ENCODE data around the gene SLC5A5.
"Not testable (repeated sequence)": the region's sequence is repeated elsewhere in the genome, so short reads cannot be mapped to it uniquely, and the experiment has no call there.

SLC5A5 gene

DNA sequence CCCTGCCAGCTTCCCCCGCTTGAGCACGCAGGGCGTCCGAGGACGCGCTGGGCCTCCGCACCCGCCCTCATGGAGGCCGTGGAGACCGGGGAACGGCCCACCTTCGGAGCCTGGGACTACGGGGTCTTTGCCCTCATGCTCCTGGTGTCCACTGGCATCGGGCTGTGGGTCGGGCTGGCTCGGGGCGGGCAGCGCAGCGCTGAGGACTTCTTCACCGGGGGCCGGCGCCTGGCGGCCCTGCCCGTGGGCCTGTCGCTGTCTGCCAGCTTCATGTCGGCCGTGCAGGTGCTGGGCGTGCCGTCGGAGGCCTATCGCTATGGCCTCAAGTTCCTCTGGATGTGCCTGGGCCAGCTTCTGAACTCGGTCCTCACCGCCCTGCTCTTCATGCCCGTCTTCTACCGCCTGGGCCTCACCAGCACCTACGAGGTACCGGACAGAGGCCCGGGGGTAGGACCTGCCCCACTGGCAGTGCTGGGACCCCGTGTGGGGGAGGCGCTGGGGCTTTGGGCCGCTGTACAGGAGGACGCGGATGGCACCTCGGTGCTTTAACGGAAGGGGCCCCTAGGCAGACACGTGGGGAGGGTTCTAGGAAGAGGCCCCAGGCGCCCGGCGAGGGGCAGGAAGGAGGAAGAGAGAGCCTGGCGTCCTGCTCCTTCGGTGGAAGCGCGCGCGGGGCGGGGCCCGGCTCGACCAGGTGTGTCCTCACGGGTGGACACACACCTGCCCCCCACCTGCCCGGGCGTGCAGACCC, 681 bp downstream of the SLC5A5 start:
- DNase-seq: no peak

DNA sequence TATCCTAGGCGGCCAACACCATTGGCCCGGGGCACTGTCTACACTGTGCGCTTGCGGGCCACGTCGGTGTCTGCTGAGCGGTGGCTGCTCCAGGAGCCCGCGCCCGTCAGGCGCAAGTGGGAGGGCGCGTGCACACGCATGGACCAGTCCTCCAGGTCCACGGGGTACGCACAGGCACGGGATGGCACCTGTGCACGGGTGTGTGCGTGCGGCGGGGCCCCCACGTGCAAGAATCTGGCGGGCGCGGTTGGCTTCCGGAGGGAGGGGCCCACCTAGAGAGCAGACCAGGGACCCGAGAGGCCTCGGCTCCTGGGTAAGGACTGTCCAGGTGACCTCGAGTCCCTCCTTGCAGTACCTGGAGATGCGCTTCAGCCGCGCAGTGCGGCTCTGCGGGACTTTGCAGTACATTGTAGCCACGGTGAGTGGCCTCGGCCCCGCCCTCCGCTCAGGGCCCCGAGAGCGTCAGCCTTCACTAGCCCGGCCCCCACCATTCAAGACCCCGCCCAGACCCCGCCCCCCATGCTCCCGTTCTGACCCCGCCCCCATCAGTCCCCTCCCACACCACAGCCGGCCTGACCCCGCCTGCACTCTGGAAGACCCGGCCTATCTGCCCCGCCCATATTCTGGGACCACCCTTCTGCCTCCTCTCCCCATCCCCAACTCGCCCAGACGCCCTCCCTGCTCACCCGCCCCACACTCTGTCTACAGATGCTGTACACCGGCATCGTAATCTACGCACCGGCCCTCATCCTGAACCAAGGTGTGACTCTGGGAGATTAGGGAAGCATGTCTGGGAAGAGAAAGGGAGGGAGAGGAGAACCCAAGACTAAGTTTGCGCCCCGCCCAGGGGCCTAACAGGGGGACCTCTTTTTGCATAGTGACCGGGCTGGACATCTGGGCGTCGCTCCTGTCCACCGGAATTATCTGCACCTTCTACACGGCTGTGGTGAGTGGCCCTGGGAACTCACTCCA, 2.3 kb downstream of the SLC5A5 start:
- no peak for DNase-seq

DNA sequence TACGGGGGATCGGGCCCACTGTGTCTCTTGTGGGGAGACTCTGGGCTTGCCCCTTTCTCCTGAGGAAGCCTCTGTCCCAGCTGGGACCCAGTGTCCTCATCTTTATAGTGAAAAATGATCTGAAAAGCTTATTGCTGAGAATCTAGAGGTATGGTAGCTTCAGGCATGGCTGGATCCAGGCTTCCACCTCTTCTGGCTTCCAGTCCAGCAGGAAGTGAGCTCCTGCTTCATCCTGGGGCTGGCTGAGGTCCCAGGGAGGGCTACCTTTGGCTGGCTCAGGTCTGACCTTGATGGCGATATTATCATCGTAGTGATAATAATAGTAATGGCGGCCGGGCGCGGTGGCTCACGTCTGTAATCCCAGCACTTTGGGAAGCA, 3.0 kb downstream of the SLC5A5 start:
- no peak for DNase-seq

DNA sequence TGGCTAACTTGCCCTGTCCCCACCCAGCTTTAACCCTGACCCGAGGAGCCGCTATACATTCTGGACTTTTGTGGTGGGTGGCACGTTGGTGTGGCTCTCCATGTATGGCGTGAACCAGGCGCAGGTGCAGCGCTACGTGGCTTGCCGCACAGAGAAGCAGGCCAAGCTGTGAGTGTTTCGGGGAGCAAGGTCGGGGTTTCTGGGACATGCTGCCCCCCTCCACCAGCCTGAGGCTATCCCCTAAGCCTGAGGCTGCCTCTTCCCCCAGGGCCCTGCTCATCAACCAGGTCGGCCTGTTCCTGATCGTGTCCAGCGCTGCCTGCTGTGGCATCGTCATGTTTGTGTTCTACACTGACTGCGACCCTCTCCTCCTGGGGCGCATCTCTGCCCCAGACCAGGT, 6.0 kb downstream of the SLC5A5 start:
- no peak for DNase-seq

DNA sequence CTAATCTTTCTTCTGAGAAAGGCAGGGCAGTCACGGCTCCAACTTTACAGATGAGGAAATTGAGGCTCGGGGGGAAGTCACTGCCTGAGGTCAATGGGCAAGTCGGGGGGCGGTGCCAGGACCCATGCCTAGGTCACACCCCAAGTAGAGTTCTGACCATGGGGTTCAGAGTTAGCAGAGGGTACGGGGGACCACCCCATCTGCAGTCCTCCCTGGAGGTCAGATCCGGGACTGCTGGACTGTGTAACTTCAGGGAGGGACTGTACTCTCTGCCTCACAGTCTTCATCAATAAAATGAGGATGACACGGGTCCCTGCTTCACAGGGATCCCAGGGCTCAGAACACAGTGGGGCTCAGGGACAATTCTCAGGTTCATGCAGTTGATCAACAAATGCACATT, 7.7 kb downstream of the SLC5A5 start:
- DNase-seq: no peak

DNA sequence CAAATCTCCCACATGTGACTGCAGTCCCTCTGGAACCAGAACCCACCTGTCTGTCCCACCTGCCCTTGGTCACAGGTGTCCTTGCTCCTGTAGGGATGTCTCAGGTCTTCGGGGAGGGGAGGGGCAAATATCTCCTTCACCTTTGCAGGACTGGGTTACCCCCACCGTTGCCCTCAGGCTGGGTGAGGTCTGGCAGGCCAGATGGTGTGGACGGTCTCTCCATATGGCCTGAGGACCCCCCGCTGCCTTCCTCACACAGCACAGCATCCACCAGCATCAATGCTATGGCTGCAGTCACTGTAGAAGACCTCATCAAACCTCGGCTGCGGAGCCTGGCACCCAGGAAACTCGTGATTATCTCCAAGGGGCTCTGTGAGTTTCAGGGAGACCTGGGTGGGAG, 10.0 kb downstream of the SLC5A5 start:
- no peak for DNase-seq

DNA sequence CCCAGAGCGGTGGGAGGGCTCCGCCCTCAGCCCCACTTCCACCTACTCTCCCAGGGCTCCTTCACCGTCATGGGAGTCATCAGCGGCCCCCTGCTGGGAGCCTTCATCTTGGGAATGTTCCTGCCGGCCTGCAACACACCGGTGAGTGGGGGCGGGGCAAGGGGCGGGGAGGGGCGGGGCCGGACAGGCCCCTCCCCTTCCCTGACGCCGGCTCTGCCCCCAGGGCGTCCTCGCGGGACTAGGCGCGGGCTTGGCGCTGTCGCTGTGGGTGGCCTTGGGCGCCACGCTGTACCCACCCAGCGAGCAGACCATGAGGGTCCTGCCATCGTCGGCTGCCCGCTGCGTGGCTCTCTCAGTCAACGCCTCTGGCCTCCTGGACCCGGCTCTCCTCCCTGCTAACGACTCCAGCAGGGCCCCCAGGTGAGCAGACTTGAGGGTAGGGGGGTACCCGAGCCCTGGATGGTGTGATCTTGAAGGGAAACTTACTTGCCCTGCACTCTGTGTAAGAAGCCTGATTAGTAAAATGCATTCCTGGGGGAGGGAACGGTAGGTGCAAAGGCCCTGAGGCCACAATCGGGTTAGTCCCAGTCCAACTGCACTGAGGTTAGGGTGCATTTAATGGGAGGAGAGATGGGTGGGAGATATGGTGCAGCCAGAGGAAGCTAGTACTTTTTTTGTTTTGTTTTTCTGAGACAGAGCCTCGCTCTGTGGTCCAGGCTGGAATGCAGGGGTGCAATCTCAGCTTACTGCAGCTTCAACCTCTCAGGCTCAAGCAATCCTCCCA, 12.1 kb downstream of the SLC5A5 start:
- DNase-seq: no peak

DNA sequence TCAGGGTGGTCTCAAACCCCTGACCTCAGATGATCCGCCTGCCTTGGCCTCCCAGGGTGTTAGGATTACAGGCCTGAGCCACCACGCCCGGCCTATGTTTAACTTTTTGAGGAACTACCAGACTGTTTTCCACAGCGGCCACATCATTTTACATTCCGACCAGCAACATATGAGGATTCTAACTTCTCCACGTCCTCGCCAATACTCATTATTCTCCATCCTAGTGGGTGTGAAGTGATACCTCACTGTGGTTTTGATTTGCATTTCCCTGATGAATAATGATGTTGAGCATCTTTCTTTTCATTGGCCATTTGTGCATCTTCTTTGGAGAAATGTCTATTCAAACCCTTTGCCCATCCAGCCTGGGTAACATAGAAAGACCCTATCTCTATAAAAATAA, 14.8 kb downstream of the SLC5A5 start:
- no peak for DNase-seq

DNA sequence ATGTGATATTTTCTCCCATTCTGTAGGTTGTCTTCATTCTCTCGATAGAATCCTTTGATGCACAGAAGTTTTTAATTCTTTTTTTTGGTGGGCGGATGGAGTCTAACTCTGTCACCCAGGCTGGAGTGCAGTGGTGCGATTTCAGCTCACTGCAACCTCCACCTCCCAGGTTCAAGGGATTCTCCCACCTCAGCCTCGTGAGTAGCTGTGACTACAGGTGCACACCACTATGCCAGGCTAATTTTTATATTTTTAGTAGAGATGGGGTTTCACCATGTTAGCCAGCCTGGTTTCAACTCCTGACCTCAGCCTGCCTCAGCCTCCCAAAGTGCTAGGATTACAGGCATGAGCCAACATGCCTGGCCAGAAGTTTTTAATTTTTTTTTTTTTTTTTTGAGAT, 15.5 kb downstream of the SLC5A5 start:
- DNase-seq: not testable (repeated sequence)

DNA sequence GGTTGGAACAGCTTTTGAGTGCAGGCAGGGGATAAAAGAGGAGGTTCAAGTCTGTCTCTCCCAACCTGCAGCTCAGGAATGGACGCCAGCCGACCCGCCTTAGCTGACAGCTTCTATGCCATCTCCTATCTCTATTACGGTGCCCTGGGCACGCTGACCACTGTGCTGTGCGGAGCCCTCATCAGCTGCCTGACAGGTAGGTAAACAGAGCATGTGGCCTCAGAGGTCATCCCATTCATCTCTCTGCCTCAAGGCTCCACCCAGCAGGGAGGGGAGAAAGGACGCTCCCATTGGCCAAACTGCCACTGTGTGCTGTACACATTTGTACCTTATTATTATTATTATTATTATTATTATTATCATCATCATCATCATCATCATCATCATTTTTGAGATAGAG, 16.5 kb downstream of the SLC5A5 start:
- DNase-seq: no peak

DNA sequence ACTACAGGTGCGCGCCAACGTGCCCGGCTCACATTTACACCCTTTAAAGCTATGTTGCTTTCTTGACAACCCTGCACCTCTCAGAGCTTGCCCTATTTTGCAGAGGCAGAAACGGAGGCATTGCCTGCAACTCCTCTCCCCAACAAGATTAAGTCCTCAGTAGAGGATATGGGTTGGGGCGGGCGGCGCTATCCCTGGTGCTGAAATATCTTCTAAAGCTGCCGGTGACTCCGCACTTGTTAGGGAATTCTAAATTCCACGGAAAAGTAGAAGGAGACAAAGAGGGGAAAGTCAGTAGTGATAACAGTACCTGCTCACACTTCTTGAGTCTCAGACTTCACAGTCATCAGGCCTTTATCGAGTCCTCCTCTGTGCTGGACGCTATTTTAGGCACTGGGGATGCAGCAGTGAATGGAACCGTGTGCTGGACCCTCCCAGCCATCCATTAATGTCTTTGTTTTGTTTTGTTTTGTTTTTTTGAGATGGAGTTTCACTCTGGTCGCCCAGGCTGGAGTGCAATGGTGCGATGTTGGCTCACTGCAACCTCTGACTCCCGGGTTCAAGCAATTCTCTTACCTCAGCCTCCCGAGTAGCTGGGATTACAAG, 18.0 kb downstream of the SLC5A5 start:
- no peak for DNase-seq

DNA sequence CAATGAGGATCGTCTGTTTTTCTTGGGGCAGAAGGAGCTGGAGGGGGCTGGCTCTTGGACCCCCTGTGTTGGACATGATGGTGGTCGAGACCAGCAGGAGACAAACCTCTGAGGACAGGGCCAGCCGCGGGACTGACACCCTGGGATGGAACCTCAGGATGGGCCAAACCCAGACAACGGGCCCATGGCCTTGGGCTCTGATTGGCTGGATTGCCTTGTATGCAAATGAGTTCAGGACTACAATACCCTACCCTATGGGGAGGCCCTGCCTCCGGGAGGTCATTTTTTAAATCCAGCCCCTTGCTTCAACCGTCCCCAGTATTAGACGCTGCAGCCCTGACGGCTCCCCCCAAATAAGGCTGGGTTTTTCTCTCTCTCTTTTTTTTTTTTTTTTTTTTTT, 22.0 kb downstream of the SLC5A5 start:
- DNase-seq: no peak

DNA sequence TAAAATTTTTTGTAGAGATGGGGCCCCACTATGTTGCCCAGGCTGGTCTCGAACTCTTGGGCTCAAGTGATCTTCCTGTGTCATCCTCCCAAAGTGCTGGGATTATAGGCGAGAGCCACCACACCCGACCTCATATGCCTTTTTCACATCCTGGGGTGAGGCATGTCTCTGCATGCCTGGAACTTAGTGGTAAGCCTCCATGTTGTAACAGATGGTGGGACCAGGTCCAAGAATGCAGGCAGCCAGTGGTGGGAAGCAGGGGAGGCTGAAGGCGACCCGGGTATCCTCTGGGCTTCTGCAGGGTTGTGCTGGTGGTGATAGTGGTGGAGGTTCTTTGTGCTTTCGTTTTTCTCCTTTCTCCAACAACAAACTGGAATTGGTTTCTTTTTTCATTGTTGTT, 31.0 kb downstream of the SLC5A5 start:
- no peak for DNase-seq

DNA sequence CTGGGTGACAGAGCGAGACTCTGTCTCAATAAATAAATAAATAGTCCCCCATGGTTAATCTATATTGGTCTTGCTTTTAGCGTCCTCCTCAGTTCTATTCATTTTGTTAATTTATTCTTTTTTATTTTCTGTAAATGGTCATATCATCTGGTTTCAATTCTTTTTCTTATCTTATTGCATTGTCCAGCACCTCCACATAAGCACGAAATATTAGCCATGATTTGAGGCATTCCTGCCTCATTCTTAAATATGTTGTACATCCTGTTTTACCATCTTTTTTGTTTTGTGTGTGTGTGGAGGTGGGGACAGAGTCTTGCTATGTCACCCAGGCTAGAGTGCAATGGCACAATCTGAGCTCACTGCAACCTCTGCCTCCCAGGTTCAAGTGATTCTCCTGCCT, 36.5 kb downstream of the SLC5A5 start:
- no peak for DNase-seq

DNA sequence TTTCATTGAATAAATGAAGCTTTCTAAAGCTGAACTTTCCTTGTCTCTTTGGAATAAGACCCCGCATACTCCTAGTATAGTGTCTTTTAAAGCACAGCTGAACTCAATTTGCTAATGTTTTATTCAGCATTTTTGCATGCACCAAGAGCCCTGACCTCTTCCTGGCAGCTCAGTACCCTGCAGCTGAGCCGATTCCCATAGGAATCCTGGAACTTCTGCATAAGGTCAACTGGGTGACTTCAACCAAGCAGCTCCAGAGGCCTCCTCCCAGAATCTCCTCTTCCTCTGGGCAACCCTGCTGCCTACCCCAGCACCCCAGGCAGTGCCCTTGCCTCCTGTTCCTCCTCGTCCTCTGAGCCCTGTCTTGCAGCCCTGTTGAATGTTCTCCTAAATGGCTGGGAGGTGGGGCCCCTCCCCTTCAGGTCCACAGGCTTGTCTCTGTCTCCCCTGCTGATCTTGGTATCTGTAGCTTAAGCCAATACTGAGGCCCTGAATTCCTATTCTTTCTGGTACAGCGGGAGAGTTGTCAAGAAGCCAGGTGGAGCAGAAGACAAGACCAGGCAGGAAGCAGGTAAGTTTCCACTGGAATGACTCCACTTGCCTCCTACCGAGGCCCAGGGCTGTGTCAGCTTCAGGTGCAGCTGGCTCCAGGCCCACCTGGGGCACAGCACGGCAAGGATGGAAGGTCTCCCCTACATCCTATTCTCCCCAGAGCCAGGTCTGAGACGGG, 37.4 kb downstream of the SLC5A5 start:
- DNase-seq: no peak

DNA sequence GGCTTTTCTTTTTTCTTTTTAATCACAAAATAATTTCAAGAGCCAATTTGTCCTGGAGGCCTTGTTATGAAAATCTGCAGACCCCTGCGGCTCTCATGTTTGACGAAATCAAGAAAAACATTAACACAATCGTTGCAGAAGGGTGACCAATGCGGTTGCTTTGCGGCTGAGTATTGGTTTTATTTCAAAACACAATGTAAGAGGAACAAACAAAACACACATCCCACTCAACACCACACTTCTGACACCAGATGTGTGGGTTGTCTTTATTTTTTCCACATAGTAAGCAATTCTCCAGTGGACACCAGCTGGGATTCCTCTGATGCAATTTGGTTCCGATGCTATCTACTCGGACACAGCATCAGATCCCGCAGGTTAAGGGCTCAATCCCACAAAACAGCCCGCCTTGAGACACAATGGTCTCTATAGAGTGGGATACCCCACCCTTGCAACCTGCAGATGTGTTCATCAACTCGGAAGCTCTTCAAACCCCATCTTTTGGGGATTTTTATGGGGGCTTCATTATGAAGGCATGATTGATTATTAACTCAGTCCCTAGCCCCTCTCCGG, 39.1 kb downstream of the SLC5A5 start:
- DNase-seq: no peak

DNA sequence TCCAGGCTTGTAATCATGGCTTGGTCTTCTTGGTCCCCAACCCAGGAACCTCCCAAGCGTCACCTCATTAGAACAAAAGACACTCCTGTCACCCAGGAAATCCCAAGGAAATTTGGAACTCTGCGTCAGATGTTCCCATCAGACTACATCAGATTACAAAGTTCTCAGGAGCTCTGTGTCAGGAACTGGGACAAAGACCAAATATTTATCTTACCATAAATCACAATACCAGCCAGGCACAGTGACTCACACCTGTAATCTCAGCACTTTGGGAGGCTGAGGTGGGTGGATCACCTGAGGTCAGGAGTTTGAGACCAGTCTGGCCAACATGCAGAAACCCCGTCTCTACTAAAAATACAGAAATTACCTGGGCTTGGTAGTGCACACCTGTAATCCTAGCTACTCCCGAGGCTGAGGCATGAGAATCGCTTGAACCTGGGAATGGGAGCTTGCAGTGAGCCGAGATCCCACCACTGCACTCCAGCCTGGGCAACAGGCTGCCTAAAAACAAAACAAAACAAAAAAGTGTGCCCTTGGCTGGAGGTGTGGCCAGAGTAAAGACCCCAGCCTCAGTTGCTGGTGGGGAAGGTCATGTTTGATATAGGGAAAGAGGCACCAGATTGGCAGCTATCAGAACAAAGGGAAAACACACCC, 44.3 kb downstream of the SLC5A5 start:
- DNase-seq: no peak

DNA sequence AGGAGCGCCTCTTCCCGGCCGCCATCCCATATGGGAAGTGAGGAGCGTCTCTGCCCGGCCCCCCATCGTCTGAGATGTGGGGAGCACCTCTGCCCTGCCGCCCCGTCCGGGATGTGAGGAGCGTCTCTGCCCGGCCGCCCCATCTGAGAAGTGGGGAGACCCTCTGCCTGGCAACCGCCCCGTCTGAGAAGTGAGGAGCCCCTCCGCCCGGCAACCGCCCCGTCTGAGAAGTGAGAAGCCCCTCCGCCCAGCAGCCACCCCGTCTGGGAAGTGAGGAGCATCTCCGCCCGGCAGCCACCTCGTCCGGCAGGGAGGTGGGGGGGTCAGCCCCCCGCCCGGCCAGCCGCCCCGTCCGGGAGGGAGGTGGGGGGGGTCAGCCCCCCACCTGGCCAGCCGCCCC, 46.4 kb downstream of the SLC5A5 start:
- DNase-seq: not testable (repeated sequence)

DNA sequence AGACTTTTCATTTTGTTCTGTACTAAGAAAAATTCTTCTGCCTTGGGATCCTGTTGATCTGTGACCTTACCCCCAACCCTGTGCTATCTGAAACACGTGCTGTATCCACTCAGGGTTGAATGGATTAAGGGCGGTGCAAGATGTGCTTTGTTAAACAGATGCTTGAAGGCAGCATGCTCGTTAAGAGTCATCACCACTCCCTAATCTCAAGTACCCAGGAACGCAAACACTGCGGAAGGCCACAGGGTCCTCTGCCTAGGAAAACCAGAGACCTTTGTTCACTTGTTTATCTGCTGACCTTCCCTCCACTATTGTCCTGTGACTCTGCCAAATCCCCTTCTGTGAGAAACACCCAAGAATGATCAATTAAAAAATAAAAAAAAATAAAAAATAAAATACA, 47.4 kb downstream of the SLC5A5 start:
- not testable (repeated sequence) for DNase-seq

DNA sequence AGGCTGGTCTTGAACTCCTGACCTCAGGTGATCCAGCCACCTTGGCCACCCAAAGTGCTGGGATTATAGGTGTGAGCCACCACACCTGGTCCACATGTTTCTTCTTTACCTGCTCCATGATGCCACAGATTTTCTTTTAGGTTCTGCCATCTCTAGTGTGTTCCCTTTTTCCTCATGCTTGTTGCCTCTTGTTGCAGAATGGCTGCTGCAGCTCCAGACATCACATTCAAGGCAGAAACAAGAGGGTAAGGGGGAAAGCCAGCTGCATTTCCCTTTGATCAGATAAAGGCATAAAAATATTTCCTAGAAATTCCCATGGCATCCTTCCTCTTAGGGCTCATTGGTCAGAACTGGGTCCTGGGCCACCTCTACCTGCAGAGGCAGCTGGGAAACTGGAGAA, 48.8 kb downstream of the SLC5A5 start:
- DNase-seq: no peak

DNA sequence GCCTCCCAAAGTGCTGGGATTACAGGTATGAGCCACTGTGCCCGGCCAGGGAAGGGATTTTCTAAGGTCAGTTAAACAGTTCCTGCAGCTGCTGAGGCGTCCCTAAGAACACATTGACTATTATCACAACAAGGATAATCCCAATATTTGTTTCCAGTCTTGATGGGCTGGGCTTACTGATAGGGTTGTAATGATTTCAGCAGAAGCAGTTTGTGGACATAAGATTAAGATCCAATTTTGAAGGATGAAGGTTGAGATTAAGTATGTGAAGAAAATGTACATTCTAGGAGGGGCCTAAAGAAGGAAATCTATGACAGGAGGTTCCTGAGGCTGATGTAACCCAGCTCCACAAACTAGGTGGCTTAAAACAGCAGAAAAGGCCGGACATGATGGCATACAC, 50.4 kb downstream of the SLC5A5 start:
- DNase-seq: no peak

All from T1000 (cell line).